Measurements from ENCODE around the gene RHBDD1. TPM values are rescaled to one million over a fixed set of nuclear protein-coding genes. Genes with fewer than 3 reads are reported as not detected.

Gene RHBDD1
- total RNA-seq, 2 donors from 2014 or later, result 41.5 to 42.0 TPM

- H3K27me3 Mint-ChIP-seq, result peaks cover 52% of the 10 kb centered on the region
These were observed 202.8 kb downstream of the RHBDD1 start for GRCh38 chr2:227038550-227039189.

GRCh38 chr2:227043981-227044380, 208.1 kb downstream of the RHBDD1 start:
- H3K4me1 Mint-ChIP-seq, result no peaks in the 10 kb centered on the region
- DNase-seq, result no peak
- H3K27ac Mint-ChIP-seq, result no peak overlapping the region
- ATAC-seq, result no peak
- no peak overlapping the region for H3K4me3 Mint-ChIP-seq
- H3K36me3 Mint-ChIP-seq (ENCODE audit: low read depth), result no peaks in the 10 kb centered on the region
- no peaks in the 10 kb centered on the region for H3K9me3 ChIP-seq (ENCODE audit: control insufficient read depth, low read length, poor library complexity, severe bottlenecking)
- peaks cover 27% of the 10 kb centered on the region for H3K27me3 Mint-ChIP-seq

More at GRCh38 chr2:227038550-227039189, 202.8 kb downstream of the RHBDD1 start:
- Mint-ChIP-seq H3K27ac (no peak overlapping the region), H3K36me3 (ENCODE audit: low read depth) (no peaks in the 10 kb centered on the region), H3K4me1 (no peaks in the 10 kb centered on the region), H3K4me3 (no peak overlapping the region)
- H3K9me3 ChIP-seq (ENCODE audit: control insufficient read depth, low read length, poor library complexity, severe bottlenecking), result no peaks in the 10 kb centered on the region
- DNase-seq (no peak), ATAC-seq (no peak)

Other genes starting within 250 kb of the RHBDD1 start
- 1 to 10 TPM in 1 of 2 donors, under 1 TPM in 1; 0.90 to 6.2 TPM for gene IRS1, start 36.2 kb upstream of the RHBDD1 start, total RNA-seq

Measured in T-helper 17 cell (primary cell).